ENCODE results near the gene DTNBP1. TPM values are rescaled to one million over a fixed set of nuclear protein-coding genes. Genes with fewer than 3 reads are reported as not detected.

Gene DTNBP1
- total RNA-seq, 1 experiment from 2014 or later = 12.8 TPM

GRCh38 chr6:15522856-15523529 is 139.8 kb downstream of the DTNBP1 start:
- intact Hi-C loops (cut with micrococcal nuclease; ENCODE audit: unreplicated experiment) = loop anchor here (10.0 kb wide), 1 partner anchor 102 kb away; no protein-coding TSS in a partner anchor
- Mint-ChIP-seq H3K36me3 (ENCODE audit: insufficient read depth, unreplicated experiment) (peaks cover 26% of the 10 kb centered on the region), H3K9me3 (ENCODE audit: low read depth, unreplicated experiment) (peaks cover 3% of the 10 kb centered on the region), H3K4me1 (ENCODE audit: low read depth, unreplicated experiment) (peaks cover 14% of the 10 kb centered on the region), H3K4me3 (ENCODE audit: low read depth, unreplicated experiment) (no peak overlapping the region), H3K27me3 (ENCODE audit: unreplicated experiment) (no peaks in the 10 kb centered on the region), H3K27ac (ENCODE audit: unreplicated experiment) (no peak overlapping the region)
- BruUV-seq (replicated peaks) = no TSS peak
- CTCF ChIA-PET = interaction anchor here (1.7 kb wide), 1 partner anchor 11 kb away, joined by 3 read pairs; no protein-coding TSS in a partner anchor
- no peak for DNase-seq
- TF ChIP-seq, protein P1, sequence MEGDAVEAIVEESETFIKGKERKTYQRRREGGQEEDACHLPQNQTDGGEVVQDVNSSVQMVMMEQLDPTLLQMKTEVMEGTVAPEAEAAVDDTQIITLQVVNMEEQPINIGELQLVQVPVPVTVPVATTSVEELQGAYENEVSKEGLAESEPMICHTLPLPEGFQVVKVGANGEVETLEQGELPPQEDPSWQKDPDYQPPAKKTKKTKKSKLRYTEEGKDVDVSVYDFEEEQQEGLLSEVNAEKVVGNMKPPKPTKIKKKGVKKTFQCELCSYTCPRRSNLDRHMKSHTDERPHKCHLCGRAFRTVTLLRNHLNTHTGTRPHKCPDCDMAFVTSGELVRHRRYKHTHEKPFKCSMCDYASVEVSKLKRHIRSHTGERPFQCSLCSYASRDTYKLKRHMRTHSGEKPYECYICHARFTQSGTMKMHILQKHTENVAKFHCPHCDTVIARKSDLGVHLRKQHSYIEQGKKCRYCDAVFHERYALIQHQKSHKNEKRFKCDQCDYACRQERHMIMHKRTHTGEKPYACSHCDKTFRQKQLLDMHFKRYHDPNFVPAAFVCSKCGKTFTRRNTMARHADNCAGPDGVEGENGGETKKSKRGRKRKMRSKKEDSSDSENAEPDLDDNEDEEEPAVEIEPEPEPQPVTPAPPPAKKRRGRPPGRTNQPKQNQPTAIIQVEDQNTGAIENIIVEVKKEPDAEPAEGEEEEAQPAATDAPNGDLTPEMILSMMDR (IDR thresholded peaks at IDR 0.05; ENCODE audit: unreplicated experiment) = no peak

DNA sequence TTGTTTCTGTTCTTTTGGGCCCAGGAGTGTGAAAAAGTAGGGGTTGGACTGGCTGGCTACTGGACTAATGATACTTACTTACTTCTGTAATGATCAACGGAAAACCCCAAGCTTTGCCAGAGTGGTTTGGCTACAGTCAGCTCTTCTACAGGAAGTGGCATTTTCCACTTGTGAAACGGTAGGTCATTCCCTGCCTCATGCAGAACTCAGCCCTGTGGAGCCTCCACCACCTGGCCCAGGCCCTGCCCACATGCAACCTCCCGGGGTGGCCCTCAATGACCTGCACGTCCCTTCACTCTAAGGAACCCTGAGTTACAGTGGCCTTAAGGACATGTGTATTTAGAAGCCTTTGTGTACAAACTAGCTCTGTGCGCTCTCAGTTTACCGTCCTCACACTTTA is 140.4 kb downstream of the DTNBP1 start:
- CTCF ChIA-PET = interaction anchor here (0.5 to 1.7 kb wide), 2 partner anchors 11 to 461 kb away, joined by 3 to 5 read pairs; no protein-coding TSS in a partner anchor
- DNase-seq = no peak
- intact Hi-C loops (cut with micrococcal nuclease; ENCODE audit: unreplicated experiment) = loop anchor here (10.0 kb wide), 1 partner anchor 102 kb away; no protein-coding TSS in a partner anchor
- no TSS peak for BruUV-seq (replicated peaks)
- no peaks in the 10 kb centered on the region for H3K27me3 Mint-ChIP-seq (ENCODE audit: unreplicated experiment)
- peaks cover 22% of the 10 kb centered on the region for H3K36me3 Mint-ChIP-seq (ENCODE audit: insufficient read depth, unreplicated experiment)
- no peak overlapping the region for H3K27ac Mint-ChIP-seq (ENCODE audit: unreplicated experiment)
- TF ChIP-seq, protein P1 (IDR thresholded peaks at IDR 0.05; ENCODE audit: unreplicated experiment) = no peak
- H3K4me1 Mint-ChIP-seq (ENCODE audit: low read depth, unreplicated experiment) = peaks cover 14% of the 10 kb centered on the region
- peaks cover 2% of the 10 kb centered on the region for H3K9me3 Mint-ChIP-seq (ENCODE audit: low read depth, unreplicated experiment)
- H3K4me3 Mint-ChIP-seq (ENCODE audit: low read depth, unreplicated experiment) = no peak overlapping the region

DNA sequence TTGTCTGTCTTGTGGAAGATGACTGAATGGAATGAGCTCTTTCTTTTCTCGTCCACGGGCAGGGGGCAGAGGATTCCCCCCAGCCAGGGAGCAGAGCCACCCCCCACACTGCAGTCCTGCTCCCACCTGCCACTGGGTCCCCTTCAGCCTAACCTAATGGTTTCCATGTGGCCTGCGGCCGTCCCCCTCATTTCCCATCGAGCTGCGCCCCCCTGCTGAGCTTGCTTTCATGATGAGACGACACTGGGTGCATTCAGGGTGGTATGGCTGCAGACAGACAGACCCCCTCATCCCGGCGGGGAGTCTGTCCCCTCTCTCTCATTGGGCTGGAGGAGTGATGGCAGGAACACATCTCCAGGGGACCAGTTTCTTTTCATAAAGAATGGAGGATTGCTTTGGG is 140.8 kb downstream of the DTNBP1 start:
- H3K27me3 Mint-ChIP-seq (ENCODE audit: unreplicated experiment) = no peaks in the 10 kb centered on the region
- H3K27ac Mint-ChIP-seq (ENCODE audit: unreplicated experiment) = no peak overlapping the region
- TF ChIP-seq, protein P1 (IDR thresholded peaks at IDR 0.05; ENCODE audit: unreplicated experiment) = no peak
- H3K36me3 Mint-ChIP-seq (ENCODE audit: insufficient read depth, unreplicated experiment) = peaks cover 22% of the 10 kb centered on the region
- no peak overlapping the region for H3K4me3 Mint-ChIP-seq (ENCODE audit: low read depth, unreplicated experiment)
- no peak for DNase-seq
- H3K4me1 Mint-ChIP-seq (ENCODE audit: low read depth, unreplicated experiment) = peaks cover 14% of the 10 kb centered on the region
- BruUV-seq (replicated peaks) = no TSS peak
- H3K9me3 Mint-ChIP-seq (ENCODE audit: low read depth, unreplicated experiment) = no peaks in the 10 kb centered on the region
- intact Hi-C loops (cut with micrococcal nuclease; ENCODE audit: unreplicated experiment) = loop anchor here (10.0 kb wide), 1 partner anchor 103 kb away; no protein-coding TSS in a partner anchor
- CTCF ChIA-PET = interaction anchor here (0.5 to 1.7 kb wide), 2 partner anchors 12 to 461 kb away, joined by 3 to 5 read pairs; no protein-coding TSS in a partner anchor

DNA sequence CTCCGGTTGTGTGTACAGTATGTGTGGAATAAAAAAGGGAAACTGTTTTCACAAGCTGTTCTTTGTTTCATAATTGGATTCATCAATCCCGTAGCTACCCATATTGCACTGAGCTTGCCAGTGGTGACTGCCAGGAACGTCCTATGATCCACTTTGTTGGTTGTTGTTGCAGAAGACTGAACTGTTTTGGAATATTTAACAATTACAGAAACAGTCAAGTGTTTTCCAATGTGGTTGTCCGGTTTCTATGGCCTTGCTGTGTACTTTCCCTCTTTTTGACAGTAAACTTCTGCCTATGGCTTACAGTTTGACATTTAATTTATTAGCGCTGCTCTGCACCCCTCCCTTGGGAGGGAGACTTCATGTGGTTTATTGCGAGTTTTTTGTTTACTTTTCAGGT is 141.2 kb downstream of the DTNBP1 start:
- Mint-ChIP-seq H3K4me3 (ENCODE audit: low read depth, unreplicated experiment) (no peak overlapping the region), H3K36me3 (ENCODE audit: insufficient read depth, unreplicated experiment) (peaks cover 25% of the 10 kb centered on the region), H3K27ac (ENCODE audit: unreplicated experiment) (no peak overlapping the region), H3K4me1 (ENCODE audit: low read depth, unreplicated experiment) (peaks cover 14% of the 10 kb centered on the region), H3K27me3 (ENCODE audit: unreplicated experiment) (no peaks in the 10 kb centered on the region), H3K9me3 (ENCODE audit: low read depth, unreplicated experiment) (no peaks in the 10 kb centered on the region)
- BruUV-seq (replicated peaks) = no TSS peak
- CTCF ChIA-PET = interaction anchor here (1.7 kb wide), 1 partner anchor 12 kb away, joined by 3 read pairs; no protein-coding TSS in a partner anchor
- TF ChIP-seq, protein P1 (IDR thresholded peaks at IDR 0.05; ENCODE audit: unreplicated experiment) = no peak
- intact Hi-C loops (cut with micrococcal nuclease; ENCODE audit: unreplicated experiment) = loop anchor here (10.0 kb wide), 1 partner anchor 103 kb away; no protein-coding TSS in a partner anchor
- DNase-seq = no peak
